Measurements from ENCODE around the gene ANKRD1.

GRCh38 chr10:90959826-90960225 is 38.9 kb upstream of the ANKRD1 start:
- TF ChIP-seq CTCF (IDR thresholded peaks at IDR 0.05; ENCODE audit: insufficient read depth, low read length, poor library complexity, severe bottlenecking) (no peak), EZH2phosphoT487 (conservative IDR thresholded peaks at IDR 0.05; ENCODE audit: low read length) (no peak)

Data from SU-DHL-6 (cell line).